Heart right ventricle (tissue), 16 donors: ENCODE measurements around the gene DNER. TPM values are rescaled to one million over a fixed set of nuclear protein-coding genes. Genes with fewer than 3 reads are reported as not detected.

Source experiments
- ATAC-seq, 8 donors: fragments of 200-7000 bp; cut with Tn5 transposase; one replicate each; pipeline ENCODE4 v1.9.1; 2020; ENCODE audit warnings: mild to moderate bottlenecking in 8 of 8, moderate library complexity in 8 of 8, moderate number of reproducible peaks in 1 of 8
- DNase-seq, 2 donors: peaks; one replicate each; pipeline ENCODE4 v3.0.0-alpha.2; 2020
- H3K27ac ChIP-seq, 10 donors: fragments of 200-600 bp; sonication (generic) in 2 of 10; one replicate each; pipeline versions ENCODE4 v1.5.0 to v1.8.0; 2020 to 2022; ENCODE audit warnings: mild to moderate bottlenecking in 3 of 10
- H3K27me3 ChIP-seq, 7 donors: fragments of 200-600 bp; one replicate each; pipeline ENCODE4 v1.8.0; 2021 to 2022; ENCODE audit warnings: mild to moderate bottlenecking in 2 of 7
- H3K36me3 ChIP-seq, 9 donors: fragments of 200-600 bp; sonication (generic) in 1 of 9; one replicate each; pipeline versions ENCODE4 v1.5.0 to v1.8.0; 2020 to 2022; ENCODE audit warnings: mild to moderate bottlenecking in 2 of 9
- H3K4me1 ChIP-seq, 9 donors: fragments of 200-600 bp; sonication (generic) in 1 of 9; one replicate each; pipeline versions ENCODE4 v1.5.0 to v1.8.0; 2020 to 2022; ENCODE audit warnings: mild to moderate bottlenecking in 4 of 9
- H3K4me3 ChIP-seq, 10 donors: fragments of 200-600 bp; sonication (generic) in 2 of 10; one replicate each; pipeline versions ENCODE4 v1.5.0 to v1.8.0; 2020 to 2022; ENCODE audit warnings: mild to moderate bottlenecking in 7 of 10, moderate library complexity in 2 of 10
- H3K9me3 ChIP-seq, 11 donors: fragments of 200-600 bp in 10 of 11; sonication (generic) in 2 of 11; one replicate each; pipeline versions ENCODE4 v1.5.0 to v1.8.0; 2013 to 2022; ENCODE audit warnings: mild to moderate bottlenecking in 2 of 11, control low read depth in 1 of 11, moderate library complexity in 1 of 11
- CTCF ChIP-seq, 9 donors: fragments of 200-600 bp; sonication (generic) in 2 of 9; IDR thresholded peaks; one replicate each; pipeline versions ENCODE4 v1.5.0 to v1.8.0; 2021 to 2022; ENCODE audit warnings: antibody characterized with exemption in 9 of 9, mild to moderate bottlenecking in 5 of 9, moderate library complexity in 1 of 9
- WGBS, 2 donors: extraction: QIAGEN DNeasy Blood & Tissue Kit; methylation state at CpG; one replicate each; pipeline ENCODE4 v1.1.7; 2013; ENCODE audit warnings: inconsistent platforms in 1 of 2; 5-methylcytosine and 5-hydroxymethylcytosine counted together
- intact Hi-C, 10 donors: fragments of 100-400 bp; cut with DNase I; formaldehyde crosslinking; loops; one replicate each; pipeline versions ENCODE4 v1.11.1 to v1.14.2; 2022
- polyA plus RNA-seq, 2 donors: library from polyadenylated mRNA; stranded (reverse); fragments of 200-250 nt; gene quantifications; one replicate each; pipeline ENCODE4 v1.2.3, GENCODE V29; 2013
- total RNA-seq, 10 donors: library from RNA; stranded (reverse); fragmentation: NEBNext Ultra II Directional in 3 of 10; extraction: Animal tissue kit (Norgen Biotek cat#: 25700) in 3 of 10; gene quantifications; one replicate each; pipeline versions ENCODE4 v1.2.1 to v1.2.4, GENCODE V29; 2021 to 2023
- donor health status: Arrhythmogenic right ventricular cardiomyopathy.
- donor health status: ischemic (EF 13 %, LVEDD 7.1; RV severe dilation, severe dysfunction).
- donor health status: healthy with polysubstance abuse.
- donor health status: DM: no; HTN: yes; CAD: no.
- donor health status: DM: no; HTN: no; CAD: no.
- donor health status: ischemic (EF 25% LVEDD 6.9; RV normal size, moderate dysfunction).
- donor health status: ischemic (EF 25% LVEDD 5.7; RV mildly dilated, moderate dysfunction).
- donor health status: healthy.
- donor health status: DM: yes; HTN: yes; CAD: no.
- donor health status: Ischemic cardiomyopathy.
- donor health status: ischemic (EF 35%, LVEDD 5.7; RV mildly dilated, moderate dysfunction).
- donor health status: nonischemic (EF 11% LVEDD 7.7; RV severe dilation, severe dysfunction).
- donor health status: DM: yes; HTN: yes; CAD: no.
- donor health status: PGD.
- donor health status: ischemic (EF 29% LVEDD 5.4; RV normal size, mild dysfunction).
- donor health status: nonischemic (EF 23%, LVEDD 6.1; RV moderate dilation, normal function).

Gene DNER
- total and polyA plus RNA-seq, 12 donors = 0.13 to 1.8 (median 0.69) TPM; not detected in 2

GRCh38 chr2:229410946-229411345 is 303.4 kb downstream of the DNER start:
- ATAC-seq (no peak), DNase-seq (no peak)
- intact Hi-C loops = no loop called here
- H3K27ac ChIP-seq = peak overlapping the region in 3 of 10 donors; percentile 47 to 78 (median 77)
- no peak for TF ChIP-seq CTCF (IDR thresholded peaks at IDR 0.05)
- peaks cover 0 to 47% (median 21%) of the 10 kb centered on the region in 9 donors for H3K4me1 ChIP-seq
- H3K9me3 ChIP-seq = peaks cover 0 to 7% (median 0%) of the 10 kb centered on the region in 11 donors
- 88 to 91% methylated on average over 5 of the region's 5 CpGs for WGBS, 2 donors
- H3K27me3 ChIP-seq = no peaks in the 10 kb centered on the region
- no peak overlapping the region for H3K4me3 ChIP-seq
- H3K36me3 ChIP-seq = no peaks in the 10 kb centered on the region

- ATAC-seq (peak in 1 of 8 donors; percentile 8), DNase-seq (no peak)
- no peak overlapping the region for H3K4me3 ChIP-seq
- H3K36me3 ChIP-seq = no peaks in the 10 kb centered on the region
- intact Hi-C loops = no loop called here
- peaks cover 0 to 7% (median 0%) of the 10 kb centered on the region in 11 donors for H3K9me3 ChIP-seq
- peak overlapping the region in 7 of 10 donors; percentile 24 to 84 (median 77) for H3K27ac ChIP-seq
- TF ChIP-seq CTCF (IDR thresholded peaks at IDR 0.05) = no peak
- H3K27me3 ChIP-seq = no peaks in the 10 kb centered on the region
- WGBS, 2 donors = 78 to 81% methylated on average over 6 of the region's 6 CpGs
- peaks cover 0 to 41% (median 21%) of the 10 kb centered on the region in 9 donors for H3K4me1 ChIP-seq
Observed at GRCh38 chr2:229410264-229410663, 304.1 kb downstream of the DNER start.

- Histone ChIP-seq H3K4me1 (peaks cover 0 to 38% (median 21%) of the 10 kb centered on the region in 9 donors), H3K27me3 (no peaks in the 10 kb centered on the region), H3K27ac (peak overlapping the region in 7 of 10 donors; percentile 24 to 84 (median 77)), H3K36me3 (no peaks in the 10 kb centered on the region), H3K4me3 (no peak overlapping the region), H3K9me3 (peaks cover 0 to 7% (median 0%) of the 10 kb centered on the region in 11 donors)
- DNase-seq (no peak), ATAC-seq (no peak)
- 66 to 71% methylated on average over 4 of the region's 4 CpGs for WGBS, 2 donors
- intact Hi-C loops = no loop called here
- no peak for TF ChIP-seq CTCF (IDR thresholded peaks at IDR 0.05)
Observed at GRCh38 chr2:229409751-229410181, 304.6 kb downstream of the DNER start.

GRCh38 chr2:229408962-229409361 is 305.4 kb downstream of the DNER start:
- no peak for TF ChIP-seq CTCF (IDR thresholded peaks at IDR 0.05)
- Histone ChIP-seq H3K4me1 (peaks cover 0 to 38% (median 21%) of the 10 kb centered on the region in 9 donors), H3K27me3 (no peaks in the 10 kb centered on the region), H3K27ac (peak overlapping the region; percentile 20 to 84 (median 66)), H3K4me3 (no peak overlapping the region), H3K9me3 (no peaks in the 10 kb centered on the region), H3K36me3 (no peaks in the 10 kb centered on the region)
- no peak for ATAC-seq
- intact Hi-C loops = no loop called here
- WGBS, 2 donors = 46 to 54% methylated on average over 3 of the region's 3 CpGs
- DNase-seq = no peak
